ENCODE results near the gene ENKUR. TPM values are rescaled to one million over a fixed set of nuclear protein-coding genes. Genes with fewer than 3 reads are reported as not detected.

The ENKUR gene
- total RNA-seq, 2 experiments from 2014 or later, result not detected

DNA sequence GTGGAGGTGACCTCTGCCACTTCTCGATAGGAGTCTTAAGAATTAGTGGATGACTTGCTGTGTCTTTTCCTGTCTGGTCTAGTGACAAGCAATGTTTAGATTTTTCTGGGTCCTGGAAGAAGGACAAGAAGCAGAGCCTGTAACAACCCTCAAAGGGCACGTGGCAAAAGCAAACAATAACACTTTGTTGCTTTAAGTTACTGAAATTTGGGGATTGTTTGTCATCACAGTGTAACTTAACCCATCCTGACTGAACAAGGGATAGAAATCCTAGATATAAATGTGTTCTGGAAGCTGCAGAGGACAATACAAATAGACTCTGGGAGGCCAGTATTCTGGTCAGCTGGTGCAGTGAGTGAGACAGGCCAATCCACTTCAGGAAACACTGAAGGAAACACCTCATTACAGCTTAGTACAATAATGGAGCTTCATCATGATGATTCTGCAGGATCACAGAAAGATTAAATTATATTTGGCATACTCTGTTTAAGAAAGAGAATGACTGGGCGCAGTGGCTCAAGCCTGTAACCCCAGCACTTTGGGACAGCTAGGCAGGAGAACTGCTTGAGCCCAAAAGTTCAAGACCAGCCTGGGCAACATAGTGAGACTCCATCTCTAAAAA, 23.3 kb downstream of the ENKUR start:
- Mint-ChIP-seq H3K4me1 (ENCODE audit: low read depth) (no peaks in the 10 kb centered on the region), H3K36me3 (ENCODE audit: low read depth) (no peaks in the 10 kb centered on the region), H3K4me3 (no peak overlapping the region), H3K9me3 (no peaks in the 10 kb centered on the region), H3K27ac (no peak overlapping the region), H3K27me3 (no peaks in the 10 kb centered on the region)
- intact Hi-C loops (cut with micrococcal nuclease), result no loop called here
- DNase-seq (no peak), ATAC-seq (no peak)
- ChIA-PET CTCF (no interaction called here), POLR2A (no interaction called here)
- TF ChIP-seq, protein P1, sequence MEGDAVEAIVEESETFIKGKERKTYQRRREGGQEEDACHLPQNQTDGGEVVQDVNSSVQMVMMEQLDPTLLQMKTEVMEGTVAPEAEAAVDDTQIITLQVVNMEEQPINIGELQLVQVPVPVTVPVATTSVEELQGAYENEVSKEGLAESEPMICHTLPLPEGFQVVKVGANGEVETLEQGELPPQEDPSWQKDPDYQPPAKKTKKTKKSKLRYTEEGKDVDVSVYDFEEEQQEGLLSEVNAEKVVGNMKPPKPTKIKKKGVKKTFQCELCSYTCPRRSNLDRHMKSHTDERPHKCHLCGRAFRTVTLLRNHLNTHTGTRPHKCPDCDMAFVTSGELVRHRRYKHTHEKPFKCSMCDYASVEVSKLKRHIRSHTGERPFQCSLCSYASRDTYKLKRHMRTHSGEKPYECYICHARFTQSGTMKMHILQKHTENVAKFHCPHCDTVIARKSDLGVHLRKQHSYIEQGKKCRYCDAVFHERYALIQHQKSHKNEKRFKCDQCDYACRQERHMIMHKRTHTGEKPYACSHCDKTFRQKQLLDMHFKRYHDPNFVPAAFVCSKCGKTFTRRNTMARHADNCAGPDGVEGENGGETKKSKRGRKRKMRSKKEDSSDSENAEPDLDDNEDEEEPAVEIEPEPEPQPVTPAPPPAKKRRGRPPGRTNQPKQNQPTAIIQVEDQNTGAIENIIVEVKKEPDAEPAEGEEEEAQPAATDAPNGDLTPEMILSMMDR (IDR thresholded peaks at IDR 0.05), result no peak

DNA sequence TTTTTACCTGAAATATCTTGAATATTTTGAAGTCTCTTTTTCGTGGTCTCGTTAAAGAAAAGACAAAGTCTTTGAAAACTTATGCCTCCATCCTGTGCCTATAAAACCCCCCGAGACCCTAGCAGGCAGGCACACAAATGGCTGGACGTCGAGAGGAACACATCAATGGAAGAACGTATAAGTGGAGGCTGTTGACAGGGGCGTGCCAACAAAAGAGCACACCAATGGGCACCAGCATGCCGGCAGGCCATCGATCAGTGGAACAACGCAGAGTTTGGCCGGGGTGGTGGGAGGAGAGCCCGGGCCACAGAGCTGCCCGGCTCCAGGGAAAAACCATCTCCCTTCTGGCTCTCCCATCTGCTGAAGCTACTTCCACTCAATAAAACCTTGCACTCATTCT, 24.7 kb downstream of the ENKUR start:
- intact Hi-C loops (cut with micrococcal nuclease), result loop anchor here (2.0 kb wide), 1 partner anchor 348 kb away; no protein-coding TSS in a partner anchor
- no peak overlapping the region for H3K27ac Mint-ChIP-seq
- DNase-seq (no peak), ATAC-seq (no peak)
- TF ChIP-seq, protein P1 (IDR thresholded peaks at IDR 0.05), result no peak
- H3K27me3 Mint-ChIP-seq, result no peaks in the 10 kb centered on the region
- H3K9me3 Mint-ChIP-seq, result no peaks in the 10 kb centered on the region
- no peak overlapping the region for H3K4me3 Mint-ChIP-seq
- POLR2A ChIA-PET, result no interaction called here
- H3K4me1 Mint-ChIP-seq (ENCODE audit: low read depth), result no peaks in the 10 kb centered on the region
- CTCF ChIA-PET, result interaction anchor here (1.0 kb wide), 1 partner anchor 473 kb away, joined by 3 read pairs; no protein-coding TSS in a partner anchor
- no peaks in the 10 kb centered on the region for H3K36me3 Mint-ChIP-seq (ENCODE audit: low read depth)

DNA sequence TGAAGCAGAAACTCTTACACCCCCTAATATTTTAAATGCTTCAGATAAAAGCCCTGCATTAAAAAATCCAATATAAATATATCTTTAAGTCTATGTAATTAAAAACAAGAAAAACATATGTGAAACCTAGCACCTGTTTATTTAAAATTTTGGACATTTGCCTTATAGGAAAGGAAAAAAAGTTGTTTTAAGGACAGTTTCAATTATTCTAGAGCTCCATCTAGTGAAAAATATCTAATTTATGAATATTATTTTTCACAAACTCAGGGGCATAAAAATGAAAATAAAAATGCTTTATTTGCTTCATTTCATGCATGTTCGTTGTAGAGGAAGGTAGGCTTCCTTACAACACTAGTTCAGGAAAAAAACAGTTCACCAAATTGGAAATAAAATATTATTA, 26.1 kb downstream of the ENKUR start:
- H3K4me3 Mint-ChIP-seq, result no peak overlapping the region
- DNase-seq, result no peak
- ATAC-seq, result no peak
- H3K4me1 Mint-ChIP-seq (ENCODE audit: low read depth), result no peaks in the 10 kb centered on the region
- TF ChIP-seq, protein P1 (IDR thresholded peaks at IDR 0.05), result peak; percentile 38
- no peaks in the 10 kb centered on the region for H3K27me3 Mint-ChIP-seq
- H3K27ac Mint-ChIP-seq, result no peak overlapping the region
- intact Hi-C loops (cut with micrococcal nuclease), result loop anchor here (2.0 kb wide), 1 partner anchor 347 kb away; no protein-coding TSS in a partner anchor
- ChIA-PET CTCF (interaction anchor here (0.7 to 1.6 kb wide), 6 partner anchors 9 to 372 kb away, joined by 3 to 6 read pairs (median 4); no protein-coding TSS in a partner anchor), POLR2A (no interaction called here)
- H3K36me3 Mint-ChIP-seq (ENCODE audit: low read depth), result no peaks in the 10 kb centered on the region
- H3K9me3 Mint-ChIP-seq, result no peaks in the 10 kb centered on the region

DNA sequence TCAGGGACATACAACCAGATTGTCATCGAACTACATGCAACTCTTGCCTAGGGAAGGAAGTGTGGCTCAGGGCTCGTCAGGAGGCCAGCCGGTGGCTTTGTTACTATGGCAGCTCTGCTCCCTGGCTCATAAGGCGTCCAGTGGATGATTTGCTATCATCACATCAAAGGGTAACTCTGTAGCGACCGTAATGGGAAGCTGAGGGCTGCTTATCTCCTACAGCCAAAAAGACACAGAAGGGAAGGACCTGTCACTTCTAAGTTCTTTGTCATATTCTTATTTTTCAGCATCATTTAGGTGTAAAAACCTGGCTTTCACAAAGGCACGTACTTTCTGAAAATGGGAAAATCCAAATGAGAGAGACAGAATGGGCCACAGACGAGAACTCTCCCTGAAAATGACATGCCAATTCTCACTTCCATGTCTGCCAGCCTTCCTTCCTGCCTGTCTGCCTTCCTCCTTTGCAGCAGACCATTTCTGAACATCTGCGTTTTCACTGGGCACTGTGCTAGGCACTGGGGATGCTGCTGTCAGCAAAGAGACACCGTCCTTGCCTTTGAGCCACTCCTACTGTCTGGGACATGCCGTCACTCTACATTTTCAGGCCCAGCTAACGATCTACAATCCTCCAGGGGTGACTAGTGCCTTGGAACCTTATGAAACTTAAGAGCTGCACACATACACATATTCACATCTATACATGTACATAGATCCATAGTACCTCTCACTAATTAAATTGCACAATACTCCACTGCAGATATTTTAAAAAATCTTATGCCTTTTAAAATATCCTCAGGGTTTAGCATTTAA, 26.9 kb downstream of the ENKUR start:
- DNase-seq, result no peak
- Mint-ChIP-seq H3K27ac (no peak overlapping the region), H3K27me3 (no peaks in the 10 kb centered on the region), H3K4me1 (ENCODE audit: low read depth) (no peaks in the 10 kb centered on the region), H3K9me3 (no peaks in the 10 kb centered on the region), H3K4me3 (no peak overlapping the region), H3K36me3 (ENCODE audit: low read depth) (no peaks in the 10 kb centered on the region)
- no peak for ATAC-seq
- TF ChIP-seq, protein P1 (IDR thresholded peaks at IDR 0.05), result no peak
- CTCF ChIA-PET, result interaction anchor here (1.0 to 1.6 kb wide), 3 partner anchors 14 to 371 kb away, joined by 3 to 6 read pairs (median 4); no protein-coding TSS in a partner anchor
- intact Hi-C loops (cut with micrococcal nuclease), result no loop called here
- POLR2A ChIA-PET, result no interaction called here

DNA sequence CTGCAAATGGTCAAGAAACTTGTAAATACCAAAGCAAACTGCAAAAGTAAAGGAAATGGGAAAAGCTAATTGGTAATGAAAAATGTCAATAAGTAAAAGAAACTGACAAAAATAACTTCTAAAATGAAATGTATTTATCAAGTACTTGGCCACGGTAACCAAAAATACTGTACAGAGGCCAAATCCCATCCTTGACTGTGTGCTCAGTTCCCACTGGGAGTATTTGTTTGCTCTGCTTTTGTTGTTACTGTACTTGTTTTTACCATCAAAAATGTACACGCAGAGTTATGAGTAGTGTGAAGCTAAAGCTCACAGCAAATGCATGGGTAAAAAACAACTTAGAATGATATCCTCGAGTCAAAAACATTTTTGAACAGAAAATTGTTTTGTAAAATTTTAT, 31.1 kb downstream of the ENKUR start:
- DNase-seq (no peak), ATAC-seq (no peak)
- no peak overlapping the region for H3K27ac Mint-ChIP-seq
- H3K4me3 Mint-ChIP-seq, result no peak overlapping the region
- peaks cover 13% of the 10 kb centered on the region for H3K4me1 Mint-ChIP-seq (ENCODE audit: low read depth)
- no peaks in the 10 kb centered on the region for H3K27me3 Mint-ChIP-seq
- H3K36me3 Mint-ChIP-seq (ENCODE audit: low read depth), result no peaks in the 10 kb centered on the region
- intact Hi-C loops (cut with micrococcal nuclease), result no loop called here
- ChIA-PET POLR2A (no interaction called here), CTCF (interaction anchor here (1.6 kb wide), 1 partner anchor 15 kb away, joined by 4 read pairs; no protein-coding TSS in a partner anchor)
- H3K9me3 Mint-ChIP-seq, result no peaks in the 10 kb centered on the region
- TF ChIP-seq, protein P1 (IDR thresholded peaks at IDR 0.05), result no peak

All from activated CD8-positive, alpha-beta T cell treated with anti-CD3 and anti-CD28 coated beads for 36 hours (primary cell).